K562 (cell line): ENCODE data around the gene PHF21B. TPM values are rescaled to one million over a fixed set of nuclear protein-coding genes. Genes with fewer than 3 reads are reported as not detected.

ENCODE experiments used
- ATAC-seq: fragments of 200-7000 bp; cut with Tn5 transposase; 3 replicates; pipeline ENCODE4 v1.9.1; 2020; ENCODE audit warnings: moderate library complexity
- BruUV-seq: library from RNA; stranded (reverse); fragments of 400-500 nt; replicated peaks from 2 replicates; lab custom pipeline; 2021; lab: Mats Ljungman, UMichigan
- CTCF ChIA-PET: fragments of 300-600 bp; formaldehyde crosslinking; extraction: SDS; loops from one replicate; lab custom pipeline; 2021; ENCODE audit warnings: low intra/inter-chr PET ratio; lab: Yijun Ruan, JAX
- POLR2A ChIA-PET: fragments of 300-600, 350-650 bp; sonication (Branson Sonifier 250); formaldehyde crosslinking; extraction: SDS; loops from one replicate; lab custom pipeline; 2021; ENCODE audit warnings: antibody characterized with exemption, inconsistent platforms; lab: Yijun Ruan, JAX
- DNase-seq, 4 experiments: peaks; one replicate each; pipeline versions ENCODE4 v3.0.0 to v3.0.0-alpha.2; 2011 to 2018; ENCODE audit warnings: low spot score in 3 of 4, mixed read lengths in 3 of 4; ENCODE audit errors: extremely low read depth in 1 of 4
- FAIRE-seq: peaks from 2 replicates; lab custom pipeline; 2011; peaks lifted over from hg19 to GRCh38; lab: Jason Lieb, UNC
- H2AFZ ChIP-seq: 2 replicates; pipeline ENCODE4 v1.6.0; 2011; ENCODE audit warnings: low read depth, low read length, control low read depth, inconsistent platforms
- H3K27ac ChIP-seq: fragments of 200-600 bp; 3 replicates; pipeline ENCODE4 v1.8.0; 2011; ENCODE audit warnings: low read depth, mild to moderate bottlenecking, control low read depth, inconsistent platforms, low read length, moderate library complexity, mixed read lengths; ENCODE audit errors: extremely low read depth
- H3K27me3 ChIP-seq, 2 experiments: fragments of 300-600 bp in 1 of 2; 2 replicates in 1 of 2; 3 replicates in 1 of 2; pipeline versions ENCODE4 v1.6.0 to v1.8.0; 2011; ENCODE audit warnings: inconsistent platforms in 2 of 2, low read length in 2 of 2, mild to moderate bottlenecking in 1 of 2, mixed read lengths in 1 of 2, moderate library complexity in 1 of 2; ENCODE audit not compliant: control insufficient read depth in 2 of 2, insufficient read depth in 2 of 2
- H3K36me3 ChIP-seq: fragments of 300-600 bp; 3 replicates; pipeline ENCODE4 v1.8.0; 2011; ENCODE audit warnings: mild to moderate bottlenecking, low read length, inconsistent platforms; ENCODE audit not compliant: control insufficient read depth, insufficient read depth
- H3K4me1 ChIP-seq, 2 experiments: fragments of 200-600 bp in 1 of 2; replicated peaks in 1 of 2; 2 replicates in 1 of 2; 3 replicates in 1 of 2; pipeline versions ENCODE4 v1.5.1 to v1.8.0; 2011; ENCODE audit warnings: inconsistent platforms in 2 of 2, low read length in 2 of 2, mild to moderate bottlenecking in 1 of 2, mixed read lengths in 1 of 2, moderate library complexity in 1 of 2; ENCODE audit not compliant: control insufficient read depth in 2 of 2, insufficient read depth in 2 of 2
- H3K4me2 ChIP-seq: 2 replicates; pipeline ENCODE4 v1.6.1; 2011; ENCODE audit warnings: low read length, control low read depth, inconsistent platforms, mixed read lengths; ENCODE audit not compliant: insufficient read depth
- H3K4me3 ChIP-seq: fragments of 200-600 bp; sonication (generic), shearing (Covaris generic); 2 replicates; pipeline ENCODE4 v1.5.1; 2016; ENCODE audit warnings: control low read depth, inconsistent platforms
- H3K79me2 ChIP-seq: fragments of 200-600 bp; 3 replicates; pipeline ENCODE4 v1.8.0; 2011; ENCODE audit warnings: low read length, inconsistent platforms; ENCODE audit not compliant: control insufficient read depth, insufficient read depth
- H3K9ac ChIP-seq, 2 experiments: 2 replicates each; pipeline versions ENCODE4 v1.6.0 to v1.6.1; 2011; ENCODE audit warnings: low read depth in 2 of 2, low read length in 2 of 2, control low read depth in 1 of 2, inconsistent platforms in 1 of 2, mild to moderate bottlenecking in 1 of 2, mixed read lengths in 1 of 2; ENCODE audit not compliant: insufficient read depth in 1 of 2
- H3K9me1 ChIP-seq: one replicate; pipeline ENCODE4 v1.6.0; 2011; ENCODE audit warnings: inconsistent platforms, mild to moderate bottlenecking, low read length, moderate library complexity; ENCODE audit not compliant: control insufficient read depth, insufficient read depth
- H3K9me3 ChIP-seq: replicated peaks from 2 replicates; pipeline ENCODE4 v1.5.1; 2011; ENCODE audit warnings: low read depth, low read length, inconsistent platforms; ENCODE audit not compliant: control insufficient read depth, insufficient read depth
- H4K20me1 ChIP-seq: replicated peaks from 2 replicates; pipeline ENCODE4 v1.6.1; 2011; ENCODE audit warnings: low read length, inconsistent platforms, mixed read lengths; ENCODE audit not compliant: control insufficient read depth, insufficient read depth
- DDX20 ChIP-seq: fragments of 450-650 bp; IDR thresholded peaks from 2 replicates; pipeline ENCODE4 v1.6.1; 2016; ENCODE audit warnings: missing genetic modification characterization, low read depth, mild to moderate bottlenecking, missing compliant biosample characterization, moderate library complexity
- MNT ChIP-seq, 2 experiments: fragments of 450-650 bp; conservative IDR thresholded peaks; 2 replicates each; pipeline ENCODE4 v1.6.1; 2017; ENCODE audit warnings: mild to moderate bottlenecking in 2 of 2, moderate library complexity in 2 of 2
- NRF1 ChIP-seq, 2 experiments: fragments of 450-650 bp; IDR thresholded peaks in 1 of 2; conservative IDR thresholded peaks in 1 of 2; 2 replicates each; pipeline ENCODE4 v1.6.1; 2014; ENCODE audit warnings: mild to moderate bottlenecking in 2 of 2
- SMARCA4 ChIP-seq: fragments of 450-650 bp; IDR thresholded peaks from 2 replicates; pipeline ENCODE4 v1.6.1; 2016
- TBL1XR1 ChIP-seq, 2 experiments: IDR thresholded peaks; 2 replicates each; pipeline ENCODE4 v1.6.1; 2012; ENCODE audit warnings: improper control_type of control experiment in 2 of 2, low read length in 2 of 2, mild to moderate bottlenecking in 1 of 2
- WGBS: fragments of 100-300 bp; shearing (Covaris generic); methylation state at CpG from one replicate; pipeline ENCODE4 v1.1.6; 2016; ENCODE audit warnings: low coverage, mixed read lengths; ENCODE audit not compliant: insufficient coverage; ENCODE audit errors: missing lambda C conversion rate; 5-methylcytosine and 5-hydroxymethylcytosine counted together
- in situ Hi-C: fragments of 300-500 bp; cut with MboI; formaldehyde crosslinking; loops from 4 replicates; pipeline ENCODE4 v1.15.0; 2018; ENCODE audit warnings: inconsistent platforms, mixed read lengths
- intact Hi-C: fragments of 100-400 bp; cut with micrococcal nuclease; formaldehyde crosslinking; loops from 2 replicates; pipeline ENCODE4 v1.14.2; 2022
- polyA plus RNA-seq, 8 experiments: library from polyadenylated mRNA; depleted of rRNA in 4 of 8; stranded (reverse) in 5 of 8; unstranded in 3 of 8; fragments of >200 nt; fragmentation: Nextera tagmentation in 2 of 8; fragmentation: Illumina TruSeq in 1 of 8; extraction: Ambion mirVana in 2 of 8; extraction: Trizol in 1 of 8; gene quantifications; 2 replicates each; pipeline versions ENCODE4 v1.2.1 to v1.2.3, GENCODE V29; 2011 to 2014; ENCODE audit warnings: inconsistent platforms in 1 of 8, missing spikeins in 1 of 8
- total RNA-seq, 7 experiments: library from RNA; depleted of rRNA in 6 of 7; stranded (reverse); fragments of >200 nt in 6 of 7; fragmentation: Illumina TruSeq in 2 of 7; extraction: Trizol in 2 of 7; gene quantifications; 2 replicates each; pipeline versions ENCODE4 v1.2.1 to v1.2.3, GENCODE V29; 2011 to 2021; ENCODE audit warnings: low replicate concordance in 1 of 7

PHF21B gene
- total and polyA plus RNA-seq, 9 of the 15 experiments (the other 6 are each of a cell fraction or from before 2014, with no cell fraction given) = 0.04 TPM; not detected in 8

GRCh38 chr22:44930016-44930710 is 79.6 kb downstream of the PHF21B start:
- no peaks in the 10 kb centered on the region for H3K9me3 ChIP-seq
- no peak overlapping the region for H2AFZ ChIP-seq
- in situ Hi-C loops = no loop called here
- H3K9me1 ChIP-seq = no peaks in the 10 kb centered on the region
- peaks cover 10 to 79% of the 10 kb centered on the region in 2 experiments; a peak in 4 of 5 replicates for H3K27me3 ChIP-seq
- FAIRE-seq = no peak
- H3K27ac ChIP-seq = no peak overlapping the region
- BruUV-seq = no TSS peak
- no peak overlapping the region for H3K4me2 ChIP-seq
- H3K9ac ChIP-seq = no peak overlapping the region
- H3K4me1 ChIP-seq = no peaks in the 10 kb centered on the region
- no peak for TF ChIP-seq SMARCA4
- TF ChIP-seq NRF1 (conservative IDR thresholded peaks at IDR 0.05 in 1 of 2, IDR thresholded peaks at IDR 0.05 in 1 of 2) = 0 out of 4 replicates have a peak, but pooled peaks of 1 of the 2 experiments have one; percentile 18
- no peak for TF ChIP-seq MNT (conservative IDR thresholded peaks at IDR 0.05)
- TF ChIP-seq TBL1XR1 (IDR thresholded peaks at IDR 0.05; ENCODE audit: low read length in 2 of 2) = no peak
- no peak for TF ChIP-seq DDX20 (tag)
- TF ChIP-seq, all 486 proteins: peak for 1
- no peak for ATAC-seq
- POLR2A ChIA-PET = interaction anchor here (0.7 kb wide), 1 partner anchor 122 kb away, joined by 3 read pairs; no protein-coding TSS in a partner anchor
- intact Hi-C loops = no loop called here
- CTCF ChIA-PET = no interaction called here
- no peaks in the 10 kb centered on the region for H3K79me2 ChIP-seq
- no peak overlapping the region for H3K4me3 ChIP-seq
- 0% methylated on average over 10 of the region's 13 CpGs for WGBS
- no peak for DNase-seq
- no peaks in the 10 kb centered on the region for H3K36me3 ChIP-seq
- H4K20me1 ChIP-seq = no peaks in the 10 kb centered on the region; the same call in 1 of the 2 replicates
